Measurements from ENCODE around the gene SCD. TPM values are rescaled to one million over a fixed set of nuclear protein-coding genes. Genes with fewer than 3 reads are reported as not detected.

Gene SCD
- total and polyA plus RNA-seq, 9 of the 15 experiments (the other 6 are each of a cell fraction or from before 2014, with no cell fraction given): 114 to 486 (median 188) TPM

DNA sequence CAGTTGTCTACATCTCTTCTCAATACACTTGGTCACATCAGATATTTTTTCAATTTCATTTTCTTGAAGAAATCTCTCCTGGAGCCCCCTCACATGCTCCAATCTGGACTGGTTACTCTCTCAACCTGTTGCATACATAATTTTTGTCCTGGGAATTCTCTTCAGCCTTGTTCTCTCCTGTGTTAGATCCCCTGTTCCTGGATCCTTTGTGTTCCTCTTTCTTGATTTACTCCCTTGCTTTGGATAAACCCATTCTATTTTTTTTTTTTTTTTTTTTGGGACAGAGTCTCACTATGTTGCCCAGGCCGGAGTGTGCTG is 45.6 kb downstream of the SCD start (continued):
- TF ChIP-seq, protein P1, sequence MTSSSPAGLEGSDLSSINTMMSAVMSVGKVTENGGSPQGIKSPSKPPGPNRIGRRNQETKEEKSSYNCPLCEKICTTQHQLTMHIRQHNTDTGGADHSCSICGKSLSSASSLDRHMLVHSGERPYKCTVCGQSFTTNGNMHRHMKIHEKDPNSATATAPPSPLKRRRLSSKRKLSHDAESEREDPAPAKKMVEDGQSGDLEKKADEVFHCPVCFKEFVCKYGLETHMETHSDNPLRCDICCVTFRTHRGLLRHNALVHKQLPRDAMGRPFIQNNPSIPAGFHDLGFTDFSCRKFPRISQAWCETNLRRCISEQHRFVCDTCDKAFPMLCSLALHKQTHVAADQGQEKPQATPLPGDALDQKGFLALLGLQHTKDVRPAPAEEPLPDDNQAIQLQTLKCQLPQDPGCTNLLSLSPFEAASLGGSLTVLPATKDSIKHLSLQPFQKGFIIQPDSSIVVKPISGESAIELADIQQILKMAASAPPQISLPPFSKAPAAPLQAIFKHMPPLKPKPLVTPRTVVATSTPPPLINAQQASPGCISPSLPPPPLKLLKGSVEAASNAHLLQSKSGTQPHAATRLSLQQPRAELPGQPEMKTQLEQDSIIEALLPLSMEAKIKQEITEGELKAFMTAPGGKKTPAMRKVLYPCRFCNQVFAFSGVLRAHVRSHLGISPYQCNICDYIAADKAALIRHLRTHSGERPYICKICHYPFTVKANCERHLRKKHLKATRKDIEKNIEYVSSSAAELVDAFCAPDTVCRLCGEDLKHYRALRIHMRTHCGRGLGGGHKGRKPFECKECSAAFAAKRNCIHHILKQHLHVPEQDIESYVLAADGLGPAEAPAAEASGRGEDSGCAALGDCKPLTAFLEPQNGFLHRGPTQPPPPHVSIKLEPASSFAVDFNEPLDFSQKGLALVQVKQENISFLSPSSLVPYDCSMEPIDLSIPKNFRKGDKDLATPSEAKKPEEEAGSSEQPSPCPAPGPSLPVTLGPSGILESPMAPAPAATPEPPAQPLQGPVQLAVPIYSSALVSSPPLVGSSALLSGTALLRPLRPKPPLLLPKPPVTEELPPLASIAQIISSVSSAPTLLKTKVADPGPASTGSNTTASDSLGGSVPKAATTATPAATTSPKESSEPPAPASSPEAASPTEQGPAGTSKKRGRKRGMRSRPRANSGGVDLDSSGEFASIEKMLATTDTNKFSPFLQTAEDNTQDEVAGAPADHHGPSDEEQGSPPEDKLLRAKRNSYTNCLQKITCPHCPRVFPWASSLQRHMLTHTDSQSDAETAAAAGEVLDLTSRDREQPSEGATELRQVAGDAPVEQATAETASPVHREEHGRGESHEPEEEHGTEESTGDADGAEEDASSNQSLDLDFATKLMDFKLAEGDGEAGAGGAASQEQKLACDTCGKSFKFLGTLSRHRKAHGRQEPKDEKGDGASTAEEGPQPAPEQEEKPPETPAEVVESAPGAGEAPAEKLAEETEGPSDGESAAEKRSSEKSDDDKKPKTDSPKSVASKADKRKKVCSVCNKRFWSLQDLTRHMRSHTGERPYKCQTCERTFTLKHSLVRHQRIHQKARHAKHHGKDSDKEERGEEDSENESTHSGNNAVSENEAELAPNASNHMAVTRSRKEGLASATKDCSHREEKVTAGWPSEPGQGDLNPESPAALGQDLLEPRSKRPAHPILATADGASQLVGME (CRISPR knock-in tag; IDR thresholded peaks at IDR 0.05): no peak

DNA sequence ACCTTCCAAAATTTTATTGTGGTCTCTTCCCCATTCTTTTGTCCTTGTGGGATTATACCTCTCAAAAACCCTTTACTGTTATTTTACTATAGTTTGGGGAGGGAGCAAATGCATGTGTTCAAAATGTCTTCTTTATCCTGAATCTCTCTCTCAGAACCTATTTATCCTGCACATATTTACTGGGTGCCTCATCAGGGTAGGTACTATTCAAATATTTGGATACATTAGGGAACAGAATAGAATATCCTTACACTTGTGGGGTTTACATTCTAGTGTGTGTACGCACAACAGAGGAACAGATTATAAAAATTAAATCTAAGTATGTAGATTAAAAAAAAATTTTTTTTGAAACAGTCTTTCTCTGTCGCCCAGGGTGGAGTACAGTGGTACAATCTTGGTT is 48.6 kb downstream of the SCD start:
- Histone ChIP-seq H2AFZ (ENCODE audit: low read depth, low read length) (no peak overlapping the region), H3K9me3 (replicated peaks; ENCODE audit: control insufficient read depth, insufficient read depth, low read depth, low read length) (no peaks in the 10 kb centered on the region), H3K79me2 (ENCODE audit: control insufficient read depth, insufficient read depth, low read length) (no peaks in the 10 kb centered on the region), H3K36me3 (ENCODE audit: control insufficient read depth, insufficient read depth, low read length) (no peaks in the 10 kb centered on the region), H3K4me2 (ENCODE audit: insufficient read depth, low read length) (no peak overlapping the region), H3K9ac (ENCODE audit: insufficient read depth in 1 of 2, low read depth in 2 of 2, low read length in 2 of 2) (no peak overlapping the region), H3K4me3 (no peak overlapping the region), H3K27me3 (ENCODE audit: control insufficient read depth in 2 of 2, insufficient read depth in 2 of 2, low read length in 2 of 2) (no peaks in the 10 kb centered on the region), H3K4me1 (replicated peaks in 1 of 2; ENCODE audit: control insufficient read depth in 2 of 2, insufficient read depth in 2 of 2, low read length in 2 of 2) (no peaks in the 10 kb centered on the region; a peak in 2 of 5 replicates), H3K9me1 (ENCODE audit: control insufficient read depth, insufficient read depth, low read length) (no peaks in the 10 kb centered on the region), H4K20me1 (replicated peaks; ENCODE audit: control insufficient read depth, insufficient read depth, low read length) (no peaks in the 10 kb centered on the region), H3K27ac (ENCODE audit: extremely low read depth, low read depth, low read length) (no peak overlapping the region)
- ATAC-seq (no peak), FAIRE-seq (no peak), DNase-seq (ENCODE audit: extremely low read depth in 1 of 4, low spot score in 3 of 4) (no peak)
- POLR2A ChIA-PET: interaction anchor here (0.6 kb wide), 1 partner anchor 24 kb away, joined by 3 read pairs; no protein-coding TSS in a partner anchor
- 75% methylated on average over 2 of the region's 2 CpGs for WGBS (ENCODE audit: insufficient coverage, low coverage, missing lambda C conversion rate)
- in situ Hi-C loops (cut with MboI) (no loop called here), intact Hi-C loops (cut with micrococcal nuclease) (no loop called here)
- no TSS peak for BruUV-seq (replicated peaks)
- CTCF ChIA-PET (ENCODE audit: low intra/inter-chr PET ratio): no interaction called here
- TF ChIP-seq KLF6 (CRISPR knock-in tag; IDR thresholded peaks at IDR 0.05; ENCODE audit: borderline replicate concordance) (no peak), ZNF785 (CRISPR knock-in tag; IDR thresholded peaks at IDR 0.05) (no peak), RNF2 (IDR thresholded peaks at IDR 0.05) (no peak), XRCC3 (IDR thresholded peaks at IDR 0.05) (no peak), CBX3 (IDR thresholded peaks at IDR 0.05; ENCODE audit: borderline replicate concordance in 1 of 2, low read length in 2 of 2) (no peak), TFAM (CRISPR knock-in tag; conservative IDR thresholded peaks at IDR 0.05) (no peak)
- TF ChIP-seq, protein P2, sequence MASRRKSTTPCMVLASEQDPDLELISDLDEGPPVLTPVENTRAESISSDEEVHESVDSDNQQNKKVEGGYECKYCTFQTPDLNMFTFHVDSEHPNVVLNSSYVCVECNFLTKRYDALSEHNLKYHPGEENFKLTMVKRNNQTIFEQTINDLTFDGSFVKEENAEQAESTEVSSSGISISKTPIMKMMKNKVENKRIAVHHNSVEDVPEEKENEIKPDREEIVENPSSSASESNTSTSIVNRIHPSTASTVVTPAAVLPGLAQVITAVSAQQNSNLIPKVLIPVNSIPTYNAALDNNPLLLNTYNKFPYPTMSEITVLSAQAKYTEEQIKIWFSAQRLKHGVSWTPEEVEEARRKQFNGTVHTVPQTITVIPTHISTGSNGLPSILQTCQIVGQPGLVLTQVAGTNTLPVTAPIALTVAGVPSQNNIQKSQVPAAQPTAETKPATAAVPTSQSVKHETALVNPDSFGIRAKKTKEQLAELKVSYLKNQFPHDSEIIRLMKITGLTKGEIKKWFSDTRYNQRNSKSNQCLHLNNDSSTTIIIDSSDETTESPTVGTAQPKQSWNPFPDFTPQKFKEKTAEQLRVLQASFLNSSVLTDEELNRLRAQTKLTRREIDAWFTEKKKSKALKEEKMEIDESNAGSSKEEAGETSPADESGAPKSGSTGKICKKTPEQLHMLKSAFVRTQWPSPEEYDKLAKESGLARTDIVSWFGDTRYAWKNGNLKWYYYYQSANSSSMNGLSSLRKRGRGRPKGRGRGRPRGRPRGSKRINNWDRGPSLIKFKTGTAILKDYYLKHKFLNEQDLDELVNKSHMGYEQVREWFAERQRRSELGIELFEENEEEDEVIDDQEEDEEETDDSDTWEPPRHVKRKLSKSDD (conservative IDR thresholded peaks at IDR 0.05; ENCODE audit: low read length): no peak
- TF ChIP-seq, protein P3, sequence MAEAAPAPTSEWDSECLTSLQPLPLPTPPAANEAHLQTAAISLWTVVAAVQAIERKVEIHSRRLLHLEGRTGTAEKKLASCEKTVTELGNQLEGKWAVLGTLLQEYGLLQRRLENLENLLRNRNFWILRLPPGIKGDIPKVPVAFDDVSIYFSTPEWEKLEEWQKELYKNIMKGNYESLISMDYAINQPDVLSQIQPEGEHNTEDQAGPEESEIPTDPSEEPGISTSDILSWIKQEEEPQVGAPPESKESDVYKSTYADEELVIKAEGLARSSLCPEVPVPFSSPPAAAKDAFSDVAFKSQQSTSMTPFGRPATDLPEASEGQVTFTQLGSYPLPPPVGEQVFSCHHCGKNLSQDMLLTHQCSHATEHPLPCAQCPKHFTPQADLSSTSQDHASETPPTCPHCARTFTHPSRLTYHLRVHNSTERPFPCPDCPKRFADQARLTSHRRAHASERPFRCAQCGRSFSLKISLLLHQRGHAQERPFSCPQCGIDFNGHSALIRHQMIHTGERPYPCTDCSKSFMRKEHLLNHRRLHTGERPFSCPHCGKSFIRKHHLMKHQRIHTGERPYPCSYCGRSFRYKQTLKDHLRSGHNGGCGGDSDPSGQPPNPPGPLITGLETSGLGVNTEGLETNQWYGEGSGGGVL (CRISPR knock-in tag; IDR thresholded peaks at IDR 0.05): no peak
